Right lung (tissue), 5 donors: ENCODE measurements around the gene ITPR2. TPM values are rescaled to one million over a fixed set of nuclear protein-coding genes. Genes with fewer than 3 reads are reported as not detected.
"Not testable (repeated sequence)": the region's sequence is repeated elsewhere in the genome, so short reads cannot be mapped to it uniquely, and the experiment has no call there.

Source experiments
- DNase-seq, 2 donors: peaks; one replicate each; pipeline ENCODE4 v3.0.0-alpha.2; 2013
- polyA plus RNA-seq, 5 donors: library from polyadenylated mRNA; unstranded; fragments of 120-200 nt; gene quantifications; one replicate each; pipeline versions ENCODE4 v1.2.1 to v1.2.3, GENCODE V29; 2013; ENCODE audit warnings: inconsistent platforms in 1 of 5, low replicate concordance in 1 of 5; ENCODE audit not compliant: insufficient read length in 5 of 5, insufficient read depth in 1 of 5

Gene ITPR2
- polyA plus RNA-seq, 5 donors, result 4.0 to 7.2 (median 6.9) TPM

- DNase-seq, result no peak
Observed at GRCh38 chr12:26790645-26790994, 42.4 kb downstream of the ITPR2 start.

DNA sequence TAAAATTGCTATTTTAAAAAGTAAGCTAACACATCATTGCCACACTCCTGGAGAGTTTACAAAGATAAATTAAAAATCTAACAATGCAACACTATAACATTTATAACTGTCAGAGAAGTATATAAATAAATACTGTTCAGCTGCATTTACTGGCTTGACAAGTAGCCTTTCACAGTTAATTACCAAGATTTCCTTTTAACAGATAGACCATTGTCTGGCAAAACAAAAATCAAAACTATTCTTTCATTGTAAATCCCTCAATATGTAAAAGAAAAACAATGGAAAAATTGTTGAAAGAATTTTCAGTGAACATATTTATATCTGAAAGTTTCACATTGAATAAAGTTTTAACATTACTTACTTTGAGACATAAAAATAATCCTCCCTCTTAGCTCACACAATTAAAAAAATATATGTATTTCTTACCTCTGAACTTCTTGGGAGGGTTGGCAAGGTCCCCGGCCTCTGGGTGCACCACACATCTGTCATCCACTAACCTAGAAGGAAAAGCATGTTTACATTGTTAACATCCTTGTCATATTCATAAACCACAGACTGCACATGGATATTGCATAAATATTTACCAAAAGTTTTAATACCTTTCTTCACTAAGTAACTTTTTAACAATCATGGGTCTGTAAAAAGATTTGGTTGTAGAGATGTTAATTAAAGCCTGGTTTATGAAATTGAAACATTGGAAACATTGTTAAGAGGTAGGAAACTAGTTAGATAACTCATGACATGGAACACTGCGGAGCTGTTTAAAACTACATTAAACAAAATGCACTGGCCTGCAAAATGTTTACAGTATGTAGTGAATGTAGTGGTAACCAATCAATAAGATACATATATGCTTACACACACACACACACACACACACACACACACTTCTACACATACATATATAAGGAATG, 43.0 kb downstream of the ITPR2 start:
- DNase-seq, result no peak

GRCh38 chr12:26786865-26787514, 46.0 kb downstream of the ITPR2 start:
- no peak for DNase-seq

- DNase-seq, result no peak
Observed at GRCh38 chr12:26786491-26786864, 46.5 kb downstream of the ITPR2 start.

- DNase-seq, result not testable (repeated sequence)
Observed at GRCh38 chr12:26783816-26784379, 49.1 kb downstream of the ITPR2 start.

GRCh38 chr12:26783131-26783526, 49.9 kb downstream of the ITPR2 start:
- no peak for DNase-seq

DNA sequence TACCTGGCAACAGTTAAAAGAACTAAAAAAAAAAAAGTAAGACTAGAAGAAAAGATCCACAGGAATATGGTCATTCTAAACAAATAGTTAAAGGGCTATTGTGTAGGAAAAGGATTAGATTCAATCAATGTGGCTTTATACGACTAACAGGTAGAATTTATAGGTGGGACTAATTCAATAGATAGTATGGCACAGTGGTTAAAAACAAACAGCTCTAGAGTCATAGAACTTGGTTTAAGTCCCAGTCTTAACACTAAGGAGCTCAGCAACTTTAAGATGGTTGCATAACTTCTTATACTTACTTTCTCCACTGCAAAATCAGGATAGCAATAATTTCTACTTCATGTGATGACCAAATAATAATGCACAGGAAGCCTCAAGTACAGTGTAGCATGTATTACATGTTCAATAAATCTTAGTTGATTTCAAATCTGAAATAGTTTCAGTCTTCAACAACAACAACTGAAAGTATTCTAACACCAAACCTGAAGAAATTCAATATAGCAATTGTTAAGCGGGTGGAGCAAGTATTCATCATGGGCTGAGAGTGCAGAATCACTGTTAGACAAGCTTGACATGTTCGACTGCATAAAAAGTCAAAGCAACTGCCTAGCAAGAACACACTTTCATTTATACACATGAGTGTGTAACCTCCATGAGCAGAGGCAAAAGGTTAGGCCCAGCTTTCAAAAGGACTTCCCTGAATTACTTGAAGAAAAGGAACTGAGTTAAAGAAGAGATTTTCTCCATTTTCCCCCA, 50.4 kb downstream of the ITPR2 start:
- DNase-seq, result no peak

- DNase-seq, result not testable (repeated sequence)
Observed at GRCh38 chr12:26780656-26781055, 52.3 kb downstream of the ITPR2 start.

DNA sequence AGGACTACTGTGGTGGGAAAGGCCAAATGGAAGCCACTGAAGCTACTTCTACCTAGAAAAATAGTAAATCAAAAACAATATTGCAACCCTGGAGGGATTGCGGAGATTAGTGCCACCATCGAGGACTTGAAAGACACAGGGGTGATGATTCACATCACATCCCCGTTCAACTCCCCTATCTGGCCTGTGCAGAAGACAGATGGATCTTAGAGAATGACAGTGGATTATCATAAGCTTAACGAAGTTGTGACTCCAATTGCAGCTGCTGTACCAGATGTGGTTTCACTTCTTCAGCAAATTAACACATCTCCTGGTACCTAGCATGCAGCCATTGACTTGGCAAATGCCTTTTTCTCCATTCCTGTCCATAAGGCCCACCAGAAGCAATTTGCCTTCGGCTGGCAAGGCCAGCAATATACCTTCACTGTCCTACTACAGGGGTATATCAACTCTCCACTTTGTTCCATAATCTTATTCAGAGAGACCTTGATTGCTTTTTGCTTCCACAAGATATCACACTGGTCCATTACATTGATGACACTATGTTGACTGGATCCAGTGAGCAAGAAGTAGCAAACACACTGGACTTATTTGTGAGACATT, 54.7 kb downstream of the ITPR2 start:
- not testable (repeated sequence) for DNase-seq

- DNase-seq, result no peak
Observed at GRCh38 chr12:26777236-26777635, 55.8 kb downstream of the ITPR2 start.

DNA sequence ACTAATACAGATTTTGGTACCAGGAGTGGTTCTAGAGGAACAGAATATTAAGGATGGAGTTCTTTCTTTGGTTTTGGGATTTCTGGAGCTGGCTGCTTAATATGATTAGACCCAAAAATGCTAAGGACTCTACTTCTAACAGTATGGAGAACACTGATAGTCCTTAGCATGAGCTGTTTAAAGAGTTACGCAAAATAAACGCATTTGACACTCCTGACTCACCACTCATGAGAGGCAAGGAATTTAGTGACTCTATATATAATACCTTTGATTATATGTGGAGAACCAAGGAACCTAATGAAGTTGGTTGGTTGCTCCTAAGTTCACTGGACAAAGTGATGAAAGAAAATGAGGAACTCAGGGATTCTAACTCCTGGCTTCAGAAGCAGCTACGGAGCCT, 57.0 kb downstream of the ITPR2 start:
- not testable (repeated sequence) for DNase-seq

DNA sequence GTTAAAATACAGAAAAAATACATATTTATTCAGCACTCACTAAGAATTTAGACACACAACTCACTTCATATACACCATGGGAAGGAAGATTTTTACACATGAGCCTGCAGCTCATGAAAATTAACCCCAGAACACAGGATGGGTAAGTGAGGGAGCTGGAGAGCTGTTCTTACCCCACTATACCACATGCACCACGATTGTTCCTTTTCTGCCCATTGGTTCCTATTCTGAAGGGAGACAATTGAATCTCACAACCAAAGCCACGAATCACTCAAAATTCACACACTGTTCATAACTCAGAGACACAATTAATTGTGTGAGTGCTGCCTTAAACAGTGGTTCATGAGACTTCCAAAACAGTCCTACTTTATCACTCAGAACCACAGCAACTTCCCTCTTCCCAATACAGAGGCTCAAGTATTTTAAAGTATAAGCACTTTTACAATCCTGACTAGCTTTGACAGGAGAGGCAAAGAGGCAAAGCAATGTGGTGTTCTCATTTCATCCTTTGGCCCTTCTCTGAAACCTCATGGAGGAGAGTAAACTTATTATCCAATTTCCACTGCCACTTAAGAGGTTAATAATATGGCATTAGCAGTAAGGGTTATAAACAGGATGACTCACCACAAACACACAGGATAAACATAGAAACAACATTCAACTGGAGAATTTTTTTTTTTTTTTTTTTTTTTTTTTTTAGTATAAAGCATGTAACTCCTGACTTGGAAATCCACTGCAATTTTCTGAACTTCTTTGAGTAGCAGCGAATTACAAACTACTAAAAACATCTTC, 59.5 kb downstream of the ITPR2 start:
- no peak for DNase-seq

DNA sequence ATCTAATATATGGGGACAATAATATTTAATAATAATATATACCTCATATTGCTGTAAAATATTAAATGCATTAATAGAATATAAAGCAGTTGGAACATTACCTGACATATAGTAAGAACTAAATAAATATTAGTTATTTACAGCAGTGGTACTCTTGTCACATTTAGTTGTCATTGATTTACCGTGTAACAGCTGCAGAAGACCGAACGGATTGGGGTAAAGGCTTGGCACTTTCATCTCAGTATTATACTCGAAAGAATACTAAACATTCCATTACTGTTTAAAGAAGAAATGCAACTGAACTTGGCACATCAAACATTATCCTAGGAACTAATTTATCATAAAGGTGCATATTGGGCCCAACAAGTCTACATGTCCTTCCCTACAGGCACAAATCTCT, 61.1 kb downstream of the ITPR2 start:
- DNase-seq, result no peak

- DNase-seq, result no peak
Observed at GRCh38 chr12:26770239-26771070, 62.5 kb downstream of the ITPR2 start.

- DNase-seq, result no peak
Observed at GRCh38 chr12:26769611-26770010, 63.4 kb downstream of the ITPR2 start.

DNA sequence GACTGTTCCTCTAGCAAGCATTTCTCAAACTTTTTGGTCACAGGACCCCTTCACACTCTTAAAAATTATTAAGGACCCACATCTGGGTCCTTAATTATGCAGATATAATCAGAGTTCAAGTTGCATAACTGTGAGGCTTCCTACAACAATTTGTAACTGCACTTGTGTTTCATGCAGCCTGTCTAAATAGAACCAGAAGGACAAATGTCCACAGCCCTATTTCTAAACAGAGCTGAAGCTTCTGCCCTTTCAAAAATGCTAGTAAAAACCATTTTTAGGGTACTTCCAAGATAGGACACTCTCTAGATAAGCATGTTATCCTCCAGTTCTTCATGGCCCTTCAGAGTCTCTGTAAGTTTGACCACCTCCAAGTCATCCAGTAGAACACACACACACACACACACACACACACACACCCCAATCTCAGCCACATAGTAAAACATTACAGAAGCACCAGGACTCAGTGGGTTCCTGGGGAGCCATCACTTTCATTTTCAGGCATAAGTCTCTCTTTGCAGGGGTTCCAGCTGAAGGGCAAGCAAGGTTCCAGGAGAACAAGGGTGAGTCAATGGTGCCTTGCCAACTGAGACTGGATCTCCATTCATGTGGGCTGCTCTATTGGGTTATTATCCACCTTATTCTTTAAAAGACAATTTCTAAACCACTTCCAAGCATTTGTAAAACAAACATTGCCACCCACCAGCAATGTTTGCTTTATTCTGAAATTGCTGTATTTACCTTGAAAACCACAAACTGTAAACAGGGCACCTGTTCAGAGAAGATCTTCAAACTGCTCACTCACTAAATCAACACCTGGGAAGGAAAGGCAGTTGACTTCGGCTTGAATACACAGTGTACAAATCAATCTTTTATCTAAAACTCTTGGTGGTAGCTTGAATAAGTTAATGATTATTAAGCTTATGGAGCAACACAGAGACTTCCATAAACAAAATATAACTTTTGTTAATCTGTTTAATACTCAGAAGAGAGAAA, 64.1 kb downstream of the ITPR2 start:
- DNase-seq, result no peak

GRCh38 chr12:26767865-26768264, 65.1 kb downstream of the ITPR2 start:
- DNase-seq, result no peak

GRCh38 chr12:26767116-26767515, 65.9 kb downstream of the ITPR2 start:
- DNase-seq, result no peak

DNA sequence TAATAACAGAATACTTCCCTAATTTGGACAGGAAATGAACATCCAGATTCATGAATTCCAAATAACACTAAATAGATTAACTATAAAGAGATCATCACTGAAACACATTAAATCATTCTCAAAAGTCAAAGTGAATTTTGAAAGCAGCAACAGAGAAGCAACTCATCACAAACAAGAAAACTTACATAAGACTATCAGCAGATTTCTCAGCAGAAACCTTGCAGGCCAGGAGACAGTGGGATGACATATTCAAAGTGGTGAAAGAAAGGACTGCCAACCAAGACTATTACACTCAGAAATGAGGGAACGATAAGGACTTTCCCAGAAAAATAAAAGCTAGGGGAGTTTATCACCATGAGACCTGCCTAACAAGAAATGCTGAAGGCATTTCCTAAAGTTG, 70.8 kb downstream of the ITPR2 start:
- DNase-seq, result no peak
